Chondrocyte (in vitro differentiated cells): Measurements from ENCODE around the gene ABLIM1. TPM values are rescaled to one million over a fixed set of nuclear protein-coding genes. Genes with fewer than 3 reads are reported as not detected.

Experiments used
- DNase-seq: peaks from one replicate; pipeline ENCODE4 v3.0.0; 2021; ENCODE audit warnings: mixed read lengths, low spot score
- H3K27ac Mint-ChIP-seq: one replicate; pipeline ENCODE4 v1.8.0; 2021; ENCODE audit warnings: mild to moderate bottlenecking, moderate library complexity, mixed read lengths; ENCODE audit not compliant: unreplicated experiment
- H3K27me3 Mint-ChIP-seq: 2 replicates; pipeline ENCODE4 v1.8.0; 2021; ENCODE audit warnings: low read depth, mixed read lengths
- H3K36me3 Mint-ChIP-seq: 2 replicates; pipeline ENCODE4 v1.8.0; 2021; ENCODE audit warnings: low read depth, mixed read lengths
- H3K4me1 Mint-ChIP-seq: 2 replicates; pipeline ENCODE4 v1.8.0; 2021; ENCODE audit warnings: low read depth, mild to moderate bottlenecking, mixed read lengths
- H3K4me3 Mint-ChIP-seq: one replicate; pipeline ENCODE4 v1.8.0; 2021; ENCODE audit warnings: mild to moderate bottlenecking, moderate library complexity, mixed read lengths; ENCODE audit not compliant: unreplicated experiment
- H3K9me3 Mint-ChIP-seq: 2 replicates; pipeline ENCODE4 v1.8.0; 2021; ENCODE audit warnings: low read depth, mixed read lengths
- total RNA-seq: library from RNA; stranded (reverse); gene quantifications from 3 replicates; pipeline ENCODE4 v1.2.1, GENCODE V29; 2021
- TF ChIP-seq, protein P1 (sequence below): fragments of 200-600 bp; sonication (generic); IDR thresholded peaks from 2 replicates; pipeline ENCODE4 v1.5.0; 2021; ENCODE audit warnings: antibody characterized with exemption, mild to moderate bottlenecking, moderate library complexity

ABLIM1 gene
- total RNA-seq, 1 donor from 2014 or later, result 15.7 TPM

DNA sequence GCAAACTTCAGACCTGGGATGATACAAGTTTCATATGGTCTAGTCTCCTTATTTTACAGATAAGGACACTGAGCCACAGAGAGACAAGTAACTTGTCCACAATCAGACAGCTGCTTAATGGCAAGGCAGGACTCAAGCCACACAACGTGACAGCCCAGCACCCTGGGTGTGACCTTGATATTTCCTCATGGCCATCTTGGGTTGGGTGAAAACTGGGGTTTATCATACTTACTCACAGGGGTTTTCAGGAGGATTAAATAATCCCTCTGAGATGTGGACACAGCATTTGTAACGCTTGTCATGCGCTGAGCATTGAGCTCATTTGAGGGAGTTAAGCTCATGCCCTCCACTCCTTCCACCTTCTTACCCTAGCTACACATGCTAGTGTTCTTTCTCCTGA lies 58.0 kb downstream of the ABLIM1 start:
- Mint-ChIP-seq H3K9me3 (no peaks in the 10 kb centered on the region), H3K27me3 (no peaks in the 10 kb centered on the region), H3K36me3 (peaks cover 2% of the 10 kb centered on the region), H3K4me3 (no peak overlapping the region), H3K4me1 (peaks cover 23% of the 10 kb centered on the region), H3K27ac (no peak overlapping the region)
- DNase-seq, result no peak
- TF ChIP-seq, protein P1, sequence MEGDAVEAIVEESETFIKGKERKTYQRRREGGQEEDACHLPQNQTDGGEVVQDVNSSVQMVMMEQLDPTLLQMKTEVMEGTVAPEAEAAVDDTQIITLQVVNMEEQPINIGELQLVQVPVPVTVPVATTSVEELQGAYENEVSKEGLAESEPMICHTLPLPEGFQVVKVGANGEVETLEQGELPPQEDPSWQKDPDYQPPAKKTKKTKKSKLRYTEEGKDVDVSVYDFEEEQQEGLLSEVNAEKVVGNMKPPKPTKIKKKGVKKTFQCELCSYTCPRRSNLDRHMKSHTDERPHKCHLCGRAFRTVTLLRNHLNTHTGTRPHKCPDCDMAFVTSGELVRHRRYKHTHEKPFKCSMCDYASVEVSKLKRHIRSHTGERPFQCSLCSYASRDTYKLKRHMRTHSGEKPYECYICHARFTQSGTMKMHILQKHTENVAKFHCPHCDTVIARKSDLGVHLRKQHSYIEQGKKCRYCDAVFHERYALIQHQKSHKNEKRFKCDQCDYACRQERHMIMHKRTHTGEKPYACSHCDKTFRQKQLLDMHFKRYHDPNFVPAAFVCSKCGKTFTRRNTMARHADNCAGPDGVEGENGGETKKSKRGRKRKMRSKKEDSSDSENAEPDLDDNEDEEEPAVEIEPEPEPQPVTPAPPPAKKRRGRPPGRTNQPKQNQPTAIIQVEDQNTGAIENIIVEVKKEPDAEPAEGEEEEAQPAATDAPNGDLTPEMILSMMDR, result no peak

DNA sequence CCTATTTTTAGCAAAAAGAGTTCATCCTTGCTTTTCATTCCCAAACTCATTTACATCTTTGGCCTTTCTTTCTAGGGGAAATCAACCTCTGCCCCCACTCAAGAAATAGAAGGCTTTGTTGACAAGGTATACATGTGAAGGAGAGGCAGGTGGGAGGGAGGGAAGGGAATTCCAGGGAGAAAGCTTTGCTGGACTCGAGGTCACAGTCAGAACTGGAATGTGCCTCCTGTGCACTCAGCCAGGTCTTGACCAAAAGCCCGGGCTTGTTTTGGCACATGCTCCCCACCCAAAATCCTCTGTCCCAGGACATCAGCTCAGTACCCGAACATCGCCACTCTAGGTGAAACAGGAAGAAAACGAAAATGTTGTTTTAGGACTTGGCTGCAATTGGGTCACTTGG lies 61.3 kb downstream of the ABLIM1 start:
- peaks cover 12% of the 10 kb centered on the region for H3K9me3 Mint-ChIP-seq
- H3K27me3 Mint-ChIP-seq, result no peaks in the 10 kb centered on the region
- H3K4me3 Mint-ChIP-seq, result no peak overlapping the region
- no peak overlapping the region for H3K27ac Mint-ChIP-seq
- no peak for DNase-seq
- TF ChIP-seq, protein P1, result no peak
- H3K4me1 Mint-ChIP-seq, result peaks cover 8% of the 10 kb centered on the region
- H3K36me3 Mint-ChIP-seq, result peaks cover 3% of the 10 kb centered on the region

DNA sequence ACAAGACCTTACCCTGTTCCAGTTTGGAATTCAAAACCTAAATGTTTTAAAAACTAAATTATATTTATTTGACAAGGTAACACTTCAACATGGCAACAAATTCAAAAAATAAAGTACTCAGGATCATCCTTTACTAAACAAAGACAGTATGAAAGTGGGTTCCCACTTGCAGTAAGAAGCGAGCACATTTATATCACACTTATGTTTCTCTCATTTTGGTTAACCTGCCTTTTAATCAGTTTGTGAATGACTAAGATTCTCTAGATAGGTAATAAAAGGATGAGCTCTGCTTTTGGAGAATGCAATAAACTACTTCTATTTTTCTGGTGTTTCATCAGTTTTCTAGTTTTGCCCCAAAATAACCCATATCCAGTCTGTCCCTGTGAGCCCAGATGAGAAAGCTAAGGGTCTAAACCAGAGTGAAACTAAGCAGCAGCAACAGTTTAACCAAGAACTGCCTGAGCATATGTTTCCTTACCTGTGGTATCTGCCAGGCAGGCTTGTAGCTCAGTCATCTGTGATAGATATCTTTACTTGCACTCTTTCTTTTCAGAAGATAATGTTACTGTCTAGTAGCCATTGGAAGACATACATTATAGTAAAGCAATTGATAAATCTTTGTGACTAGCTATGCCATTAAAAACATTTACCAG lies 64.1 kb downstream of the ABLIM1 start:
- DNase-seq, result no peak
- no peaks in the 10 kb centered on the region for H3K27me3 Mint-ChIP-seq
- H3K36me3 Mint-ChIP-seq, result peaks cover 2% of the 10 kb centered on the region
- TF ChIP-seq, protein P1, result no peak
- H3K4me3 Mint-ChIP-seq, result no peak overlapping the region
- no peak overlapping the region for H3K27ac Mint-ChIP-seq
- peaks cover 12% of the 10 kb centered on the region for H3K9me3 Mint-ChIP-seq
- peaks cover 8% of the 10 kb centered on the region for H3K4me1 Mint-ChIP-seq

DNA sequence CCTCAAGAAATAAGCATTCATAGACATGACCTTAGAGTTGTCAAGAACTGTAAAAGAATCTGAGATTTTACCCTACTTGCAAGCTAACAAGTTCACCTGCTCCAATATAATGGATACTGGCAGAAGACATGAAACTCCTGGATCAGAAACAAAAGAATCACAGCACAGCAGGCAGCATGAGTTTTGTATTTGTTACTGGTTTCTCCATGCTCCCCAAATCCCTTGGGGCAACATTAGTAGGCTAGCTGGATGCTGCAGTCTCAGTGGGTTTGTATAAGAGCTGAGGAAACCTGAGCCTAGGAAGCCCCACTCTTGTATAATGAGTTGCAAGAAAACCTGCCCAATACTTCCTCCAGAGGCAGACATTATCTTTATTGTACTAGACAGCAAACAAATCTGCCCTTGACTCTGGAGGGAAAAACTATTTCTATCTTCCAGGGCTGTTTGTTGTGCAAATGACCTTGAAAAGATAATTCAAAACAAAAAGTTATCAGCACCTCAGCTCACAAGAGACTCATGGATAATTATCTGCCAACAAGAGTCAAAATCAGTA lies 64.8 kb downstream of the ABLIM1 start:
- Mint-ChIP-seq H3K4me3 (no peak overlapping the region), H3K27ac (no peak overlapping the region), H3K9me3 (peaks cover 12% of the 10 kb centered on the region), H3K27me3 (no peaks in the 10 kb centered on the region), H3K4me1 (peaks cover 8% of the 10 kb centered on the region), H3K36me3 (peaks cover 2% of the 10 kb centered on the region)
- TF ChIP-seq, protein P1, result no peak
- no peak for DNase-seq

DNA sequence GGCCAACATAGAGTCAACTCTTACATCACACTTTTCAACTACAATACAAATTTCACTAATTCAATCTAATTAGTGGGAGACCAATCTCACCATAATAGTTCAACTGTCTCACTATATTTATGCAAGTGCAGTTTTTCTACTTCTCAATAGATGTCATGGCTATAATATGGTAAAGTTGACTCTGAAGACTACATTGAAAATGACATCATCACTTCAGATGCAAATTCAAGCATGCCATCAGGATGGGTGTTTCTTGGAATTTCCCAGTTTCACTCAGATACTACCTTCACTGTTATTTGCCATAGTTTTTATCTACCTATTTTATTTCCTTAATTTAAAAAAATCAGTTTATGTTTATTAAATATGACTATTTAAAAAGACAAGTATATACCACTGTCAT lies 67.1 kb downstream of the ABLIM1 start:
- Mint-ChIP-seq H3K36me3 (peaks cover 2% of the 10 kb centered on the region), H3K4me3 (no peak overlapping the region), H3K4me1 (no peaks in the 10 kb centered on the region), H3K27me3 (no peaks in the 10 kb centered on the region), H3K27ac (no peak overlapping the region), H3K9me3 (peaks cover 12% of the 10 kb centered on the region)
- DNase-seq, result no peak
- TF ChIP-seq, protein P1, result no peak
